ENCODE measurements around the gene FNIP1. TPM values are rescaled to one million over a fixed set of nuclear protein-coding genes. Genes with fewer than 3 reads are reported as not detected.
"Not testable (repeated sequence)": the region's sequence is repeated elsewhere in the genome, so short reads cannot be mapped to it uniquely, and the experiment has no call there.

Gene FNIP1
- polyA plus RNA-seq, 6 donors from 2014 or later: 26.8 to 40.0 (median 32.7) TPM

- Mint-ChIP-seq H3K27ac (peak overlapping the region in 5 of 6 donors; percentile 98 to 100 (median 99)), H3K4me3 (peak overlapping the region in 7 of 8 donors; percentile 87 to 100 (median 98)), H3K4me1 (peaks cover 23 to 42% (median 25%) of the 10 kb centered on the region in 3 donors), H3K9me3 (no peaks in the 10 kb centered on the region), H3K27me3 (no peaks in the 10 kb centered on the region), H3K36me3 (no peaks in the 10 kb centered on the region)
- DNase-seq (no peak), ATAC-seq (ENCODE audit: low read depth in 2 of 2) (peak; percentile 30 to 37)
These were observed 162.2 kb downstream of the FNIP1 start for GRCh38 chr5:131634666-131634995.

- Mint-ChIP-seq H3K4me1 (peaks cover 24 to 42% (median 24%) of the 10 kb centered on the region in 3 donors), H3K27ac (peak overlapping the region in 5 of 6 donors; percentile 98 to 100 (median 99)), H3K9me3 (no peaks in the 10 kb centered on the region), H3K4me3 (peak overlapping the region in 7 of 8 donors; percentile 87 to 100 (median 98)), H3K36me3 (no peaks in the 10 kb centered on the region), H3K27me3 (no peaks in the 10 kb centered on the region)
- ATAC-seq (ENCODE audit: low read depth in 2 of 2): no peak
- no peak for DNase-seq
These were observed 162.6 kb downstream of the FNIP1 start for GRCh38 chr5:131634238-131634637.

GRCh38 chr5:131633830-131634229, 163.0 kb downstream of the FNIP1 start:
- peaks cover 0 to 4% of the 10 kb centered on the region in 2 donors for H3K36me3 Mint-ChIP-seq
- H3K9me3 Mint-ChIP-seq: no peaks in the 10 kb centered on the region
- H3K4me3 Mint-ChIP-seq: peak overlapping the region in 7 of 8 donors; percentile 87 to 100 (median 98)
- peaks cover 28 to 43% (median 28%) of the 10 kb centered on the region in 3 donors for H3K4me1 Mint-ChIP-seq
- DNase-seq (no peak), ATAC-seq (ENCODE audit: low read depth in 2 of 2) (no peak)
- no peaks in the 10 kb centered on the region for H3K27me3 Mint-ChIP-seq
- peak overlapping the region in 4 of 6 donors; percentile 99 to 100 (median 100) for H3K27ac Mint-ChIP-seq

GRCh38 chr5:131630963-131631350, 165.9 kb downstream of the FNIP1 start:
- Mint-ChIP-seq H3K4me3 (no peak overlapping the region), H3K27me3 (no peaks in the 10 kb centered on the region), H3K4me1 (peaks cover 40 to 47% (median 44%) of the 10 kb centered on the region in 3 donors), H3K9me3 (no peaks in the 10 kb centered on the region), H3K27ac (no peak overlapping the region), H3K36me3 (peaks cover 0 to 6% of the 10 kb centered on the region in 2 donors)
- ATAC-seq (ENCODE audit: low read depth in 2 of 2) (no peak), DNase-seq (no peak)

- H3K27me3 Mint-ChIP-seq: no peaks in the 10 kb centered on the region
- H3K36me3 Mint-ChIP-seq: peaks cover 0 to 10% of the 10 kb centered on the region in 2 donors
- ATAC-seq (ENCODE audit: low read depth in 2 of 2): no peak
- DNase-seq: no peak
- no peak overlapping the region for H3K4me3 Mint-ChIP-seq
- no peaks in the 10 kb centered on the region for H3K9me3 Mint-ChIP-seq
- H3K27ac Mint-ChIP-seq: peak overlapping the region in 1 of 6 donors; percentile 44
- H3K4me1 Mint-ChIP-seq: peaks cover 42 to 48% (median 47%) of the 10 kb centered on the region in 3 donors
These were observed 166.4 kb downstream of the FNIP1 start for GRCh38 chr5:131630208-131630962.

GRCh38 chr5:131628990-131629389, 167.8 kb downstream of the FNIP1 start:
- ATAC-seq (ENCODE audit: low read depth in 2 of 2): no peak
- H3K4me1 Mint-ChIP-seq: peaks cover 41 to 50% (median 49%) of the 10 kb centered on the region in 3 donors
- no peaks in the 10 kb centered on the region for H3K27me3 Mint-ChIP-seq
- DNase-seq: no peak
- H3K36me3 Mint-ChIP-seq: peaks cover 0 to 15% of the 10 kb centered on the region in 2 donors
- peak overlapping the region in 4 of 8 donors; percentile 14 to 53 (median 16) for H3K4me3 Mint-ChIP-seq
- H3K9me3 Mint-ChIP-seq: no peaks in the 10 kb centered on the region
- peak overlapping the region in 2 of 6 donors; percentile 8 to 51 for H3K27ac Mint-ChIP-seq

- Mint-ChIP-seq H3K9me3 (no peaks in the 10 kb centered on the region), H3K36me3 (peaks cover 0 to 25% of the 10 kb centered on the region in 2 donors), H3K27ac (peak overlapping the region in 3 of 6 donors; percentile 25 to 76 (median 46)), H3K27me3 (no peaks in the 10 kb centered on the region), H3K4me1 (peaks cover 43 to 62% (median 56%) of the 10 kb centered on the region in 3 donors), H3K4me3 (no peak overlapping the region)
- DNase-seq (no peak), ATAC-seq (ENCODE audit: low read depth in 2 of 2) (no peak)
These were observed 169.5 kb downstream of the FNIP1 start for GRCh38 chr5:131627207-131627865.

- H3K27me3 Mint-ChIP-seq: no peaks in the 10 kb centered on the region
- H3K4me1 Mint-ChIP-seq: peaks cover 56 to 89% (median 70%) of the 10 kb centered on the region in 3 donors
- ATAC-seq (ENCODE audit: low read depth in 2 of 2) (no peak), DNase-seq (no peak)
- no peak overlapping the region for H3K4me3 Mint-ChIP-seq
- H3K9me3 Mint-ChIP-seq: no peaks in the 10 kb centered on the region
- peak overlapping the region in 3 of 6 donors; percentile 49 to 83 (median 56) for H3K27ac Mint-ChIP-seq
- peaks cover 0 to 22% of the 10 kb centered on the region in 2 donors for H3K36me3 Mint-ChIP-seq
These were observed 174.2 kb downstream of the FNIP1 start for GRCh38 chr5:131622633-131623032.

- not testable (repeated sequence) for DNase-seq; H3K9me3 Mint-ChIP-seq; H3K4me3 Mint-ChIP-seq; H3K27me3 Mint-ChIP-seq; ATAC-seq (ENCODE audit: low read depth in 2 of 2)
- peaks cover 50 to 89% (median 75%) of the 10 kb centered on the region in 3 donors for H3K4me1 Mint-ChIP-seq
- peak overlapping the region in 3 of 6 donors; percentile 27 to 84 (median 78) for H3K27ac Mint-ChIP-seq
- peaks cover 0 to 28% of the 10 kb centered on the region in 2 donors for H3K36me3 Mint-ChIP-seq
These were observed 175.7 kb downstream of the FNIP1 start for GRCh38 chr5:131621164-131621563.

GRCh38 chr5:131619102-131619501, 177.7 kb downstream of the FNIP1 start:
- Mint-ChIP-seq H3K27ac (peak overlapping the region in 1 of 6 donors; percentile 13), H3K4me1 (peaks cover 45 to 88% (median 77%) of the 10 kb centered on the region in 3 donors), H3K4me3 (no peak overlapping the region), H3K27me3 (no peaks in the 10 kb centered on the region), H3K36me3 (peaks cover 0 to 28% of the 10 kb centered on the region in 2 donors), H3K9me3 (peaks cover 0 to 5% (median 0%) of the 10 kb centered on the region in 7 donors)
- DNase-seq (no peak), ATAC-seq (ENCODE audit: low read depth in 2 of 2) (no peak)

- no peak for DNase-seq
- Mint-ChIP-seq H3K36me3 (peaks cover 0 to 16% of the 10 kb centered on the region in 2 donors), H3K27ac (peak overlapping the region; percentile 7 to 78 (median 62)), H3K4me1 (peaks cover 39 to 84% (median 81%) of the 10 kb centered on the region in 3 donors), H3K27me3 (no peaks in the 10 kb centered on the region), H3K9me3 (peaks cover 0 to 6% (median 0%) of the 10 kb centered on the region in 7 donors), H3K4me3 (peak overlapping the region in 1 of 8 donors; percentile 10)
- no peak for ATAC-seq (ENCODE audit: low read depth in 2 of 2)
These were observed 179.5 kb downstream of the FNIP1 start for GRCh38 chr5:131617140-131617822.

- Mint-ChIP-seq H3K4me1 (peaks cover 35 to 74% (median 71%) of the 10 kb centered on the region in 3 donors), H3K27me3 (no peaks in the 10 kb centered on the region), H3K9me3 (peaks cover 0 to 6% (median 0%) of the 10 kb centered on the region in 7 donors), H3K36me3 (peaks cover 0 to 16% of the 10 kb centered on the region in 2 donors), H3K4me3 (peak overlapping the region in 5 of 8 donors; percentile 5 to 62 (median 19)), H3K27ac (peak overlapping the region in 4 of 6 donors; percentile 9 to 90 (median 64))
- ATAC-seq (ENCODE audit: low read depth in 2 of 2) (peak; percentile 40 to 69), DNase-seq (no peak)
These were observed 180.9 kb downstream of the FNIP1 start for GRCh38 chr5:131615957-131616356.

- Mint-ChIP-seq H3K27ac (peak overlapping the region in 3 of 6 donors; percentile 0 to 62 (median 23)), H3K36me3 (peaks cover 0 to 23% of the 10 kb centered on the region in 2 donors), H3K4me3 (peak overlapping the region in 1 of 8 donors; percentile 68), H3K9me3 (peaks cover 0 to 6% (median 0%) of the 10 kb centered on the region in 7 donors), H3K4me1 (peaks cover 43 to 77% (median 69%) of the 10 kb centered on the region in 3 donors), H3K27me3 (no peaks in the 10 kb centered on the region)
- DNase-seq (no peak), ATAC-seq (ENCODE audit: low read depth in 2 of 2) (no peak)
These were observed 183.4 kb downstream of the FNIP1 start for GRCh38 chr5:131613423-131613822.

Measured in naive B cell (primary cell).